GM18526 (cell line): Measurements from ENCODE around the gene ZNF628.

Experiments used
- POLR2A ChIP-seq: IDR thresholded peaks from 3 replicates; pipeline ENCODE4 v1.6.1; 2011; ENCODE audit not compliant: insufficient read length; ENCODE audit errors: extremely low read depth

Gene ZNF628

GRCh38 chr19:55443824-55444480, 32.5 kb upstream of the ZNF628 start:
- no peak for TF ChIP-seq POLR2A

GRCh38 chr19:55444646-55445045, 31.8 kb upstream of the ZNF628 start:
- TF ChIP-seq POLR2A, result no peak

GRCh38 chr19:55446060-55446459, 30.4 kb upstream of the ZNF628 start:
- TF ChIP-seq POLR2A, result no peak

- no peak for TF ChIP-seq POLR2A
These were observed 28.8 kb upstream of the ZNF628 start for GRCh38 chr19:55447421-55448174.

GRCh38 chr19:55449469-55449868, 26.9 kb upstream of the ZNF628 start:
- no peak for TF ChIP-seq POLR2A

- TF ChIP-seq POLR2A, result no peak
These were observed 25.1 kb upstream of the ZNF628 start for GRCh38 chr19:55451163-55451964.

- TF ChIP-seq POLR2A, result no peak
These were observed 24.3 kb upstream of the ZNF628 start for GRCh38 chr19:55451965-55452748.

GRCh38 chr19:55452749-55453346, 23.6 kb upstream of the ZNF628 start:
- TF ChIP-seq POLR2A, result no peak

GRCh38 chr19:55453511-55454260, 22.7 kb upstream of the ZNF628 start:
- TF ChIP-seq POLR2A, result no peak

- no peak for TF ChIP-seq POLR2A
These were observed 21.6 kb upstream of the ZNF628 start for GRCh38 chr19:55454787-55455243.

GRCh38 chr19:55455576-55456235, 20.7 kb upstream of the ZNF628 start:
- TF ChIP-seq POLR2A, result no peak

GRCh38 chr19:55456347-55456746, 20.1 kb upstream of the ZNF628 start:
- no peak for TF ChIP-seq POLR2A

- TF ChIP-seq POLR2A, result no peak
These were observed 18.5 kb upstream of the ZNF628 start for GRCh38 chr19:55457683-55458457.

- TF ChIP-seq POLR2A, result no peak
These were observed 16.9 kb upstream of the ZNF628 start for GRCh38 chr19:55459551-55459949.
